Amniotic stem cell (primary cell): ENCODE measurements around the gene C2CD4D.
"Not testable (repeated sequence)": the region's sequence is repeated elsewhere in the genome, so short reads cannot be mapped to it uniquely, and the experiment has no call there.

Source experiments
- DNase-seq: peaks from one replicate; lab custom pipeline; 2025; lab: John Stamatoyannopoulos, UW

The C2CD4D gene

DNA sequence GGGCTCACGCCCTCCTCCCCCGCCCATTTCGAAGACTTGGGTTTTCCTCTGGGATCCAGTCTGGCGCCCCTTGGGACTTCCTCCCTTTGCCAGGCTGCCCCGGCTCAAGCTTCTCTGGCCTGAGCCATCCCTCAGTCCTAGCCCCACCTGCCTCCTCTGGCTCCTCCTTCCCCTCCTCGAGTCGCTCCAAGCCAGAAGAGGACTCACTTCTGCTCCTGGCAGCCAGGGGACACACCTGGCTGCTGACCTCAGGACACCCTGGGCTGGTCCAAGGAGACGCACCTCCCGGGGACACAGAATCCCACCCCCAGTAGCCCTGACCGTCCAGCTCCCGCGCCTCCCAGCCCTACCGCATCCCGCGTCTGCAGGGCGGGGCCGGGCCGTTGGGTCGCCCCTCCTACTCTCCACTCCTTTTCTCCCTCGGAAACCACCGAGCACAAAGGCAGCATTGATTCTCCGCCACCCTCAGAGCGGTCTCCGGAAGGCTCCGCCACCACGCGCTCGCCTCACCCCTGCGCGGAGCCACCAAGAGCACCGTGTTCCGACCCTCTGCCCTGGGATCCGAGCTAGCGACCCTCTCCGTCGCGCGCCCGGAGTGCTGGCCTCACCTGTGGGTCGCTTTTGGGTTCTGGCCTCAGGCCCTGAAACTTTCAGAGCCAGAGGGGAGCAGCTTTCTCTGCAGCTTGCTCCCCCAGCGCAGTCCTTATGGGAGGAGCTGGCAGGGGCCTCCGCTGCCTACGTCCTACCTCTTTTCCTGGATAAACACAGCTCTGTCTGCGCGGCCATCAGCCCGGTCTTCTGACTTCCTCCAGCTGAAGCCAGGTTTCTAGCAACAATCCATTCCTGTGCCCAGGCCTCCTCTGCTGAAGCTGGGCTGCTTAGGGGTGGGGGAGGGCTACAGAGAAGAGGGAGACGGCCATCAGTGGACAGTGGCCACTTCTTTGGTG is at the start of gene C2CD4D:
TSS of gene C2CD4D (minus strand) at position 364 of the 947 bp plus-strand sequence. CDS start 831 bp downstream, outside the sequence.
- DNase-seq, result no peak

DNA sequence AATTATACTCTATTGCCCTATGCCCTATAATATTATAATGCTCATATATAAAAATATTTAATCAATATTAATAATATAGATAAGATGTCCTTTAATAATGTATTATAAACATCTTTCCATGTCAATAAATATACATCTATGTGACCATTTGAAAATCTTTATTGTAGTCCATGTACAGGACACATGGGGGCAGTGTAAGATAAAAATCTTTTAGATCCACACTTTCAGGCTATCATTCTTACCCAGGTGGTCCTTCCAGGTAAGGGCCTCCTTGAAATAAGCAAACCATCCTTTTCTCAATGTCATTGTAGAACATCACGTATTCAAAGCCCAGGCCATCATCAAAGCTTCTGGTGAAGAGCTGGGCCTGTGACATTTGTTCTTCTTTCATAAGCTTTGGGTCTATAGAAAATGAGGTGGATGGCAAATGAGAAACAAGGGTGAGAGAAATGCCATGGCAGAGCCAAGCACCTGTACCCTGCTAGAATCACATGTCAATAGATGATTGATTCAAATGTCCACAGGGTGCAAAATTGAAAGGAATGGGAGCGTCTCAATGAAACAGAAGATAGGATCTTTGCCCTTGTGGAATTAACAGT is 49.5 kb upstream of the C2CD4D start:
- no peak for DNase-seq

DNA sequence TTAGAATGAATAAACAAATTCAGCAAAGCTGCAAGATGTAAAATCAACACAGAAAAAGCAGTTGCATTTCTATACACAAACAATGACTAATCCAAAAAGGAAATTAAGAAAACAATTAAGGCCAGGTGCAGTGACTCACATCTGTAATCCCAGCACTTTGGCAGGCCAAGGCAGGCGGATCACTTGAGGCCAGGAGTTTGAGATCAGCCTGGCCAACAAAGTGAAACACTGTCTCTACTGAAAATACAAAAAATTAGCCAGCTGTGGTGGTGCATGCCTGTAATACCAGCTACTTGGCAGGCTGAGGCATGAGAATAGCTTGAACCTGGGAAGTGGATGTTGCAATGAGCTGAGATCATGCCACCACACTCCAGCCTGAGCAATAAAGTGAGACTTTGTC is 47.4 kb upstream of the C2CD4D start:
- DNase-seq, result no peak

DNA sequence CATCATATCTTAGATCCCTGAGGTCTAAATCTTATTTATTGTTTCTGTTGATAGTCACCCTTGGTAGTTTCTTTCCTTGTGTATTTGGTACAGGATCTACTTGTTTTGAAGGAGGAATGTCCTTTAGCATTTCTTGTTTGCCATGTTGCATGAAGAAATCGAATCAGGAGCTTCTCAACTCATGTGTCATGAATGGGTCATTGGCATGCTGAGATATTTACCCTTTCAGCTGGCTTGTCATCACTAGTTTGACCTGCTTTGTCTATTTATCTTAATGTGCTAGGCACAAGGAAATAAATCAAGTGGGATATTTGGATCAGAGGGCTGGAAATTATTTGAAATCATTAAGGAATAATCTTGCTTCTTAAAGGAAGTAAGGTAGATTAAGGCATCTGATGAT is 45.9 kb upstream of the C2CD4D start:
- DNase-seq, result no peak

DNA sequence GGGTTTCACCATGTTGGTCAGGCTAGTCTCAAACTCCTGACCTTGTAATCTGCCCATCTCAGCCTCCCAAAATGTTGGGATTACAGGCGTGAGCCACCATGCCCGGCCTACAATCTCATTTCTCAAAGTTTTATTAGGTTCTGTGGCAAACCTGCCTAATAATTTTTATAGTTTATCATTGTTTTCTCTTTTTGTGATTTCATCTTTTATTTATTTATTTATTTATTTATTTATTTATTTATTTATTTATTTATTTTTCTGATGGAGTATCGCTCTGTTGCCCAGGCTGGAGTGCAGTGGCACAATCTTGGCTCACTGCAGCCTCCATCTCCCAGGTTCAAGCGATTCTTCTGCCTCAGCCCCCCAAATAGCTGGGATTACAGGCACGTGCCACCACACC is 45.3 kb upstream of the C2CD4D start:
- DNase-seq, result not testable (repeated sequence)

DNA sequence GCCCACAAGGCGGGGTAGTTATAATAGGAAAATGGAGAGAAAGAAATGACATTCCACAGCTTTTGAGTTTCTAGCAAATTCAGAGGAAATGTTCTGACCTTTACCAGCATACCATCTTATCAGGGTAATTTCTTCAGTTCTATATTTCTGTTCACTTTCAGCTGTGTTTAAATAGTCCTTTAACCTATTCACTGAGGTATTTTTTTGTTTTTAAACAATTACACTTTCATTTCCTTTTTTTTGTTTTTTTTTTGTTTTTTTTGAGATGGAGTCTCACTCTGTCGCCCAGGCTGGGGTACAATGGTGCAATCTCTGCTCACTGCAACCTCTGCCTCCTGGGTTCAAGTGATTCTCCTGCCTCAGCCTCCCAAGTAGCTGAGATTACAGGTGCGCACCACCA is 44.8 kb upstream of the C2CD4D start:
- DNase-seq, result not testable (repeated sequence)

DNA sequence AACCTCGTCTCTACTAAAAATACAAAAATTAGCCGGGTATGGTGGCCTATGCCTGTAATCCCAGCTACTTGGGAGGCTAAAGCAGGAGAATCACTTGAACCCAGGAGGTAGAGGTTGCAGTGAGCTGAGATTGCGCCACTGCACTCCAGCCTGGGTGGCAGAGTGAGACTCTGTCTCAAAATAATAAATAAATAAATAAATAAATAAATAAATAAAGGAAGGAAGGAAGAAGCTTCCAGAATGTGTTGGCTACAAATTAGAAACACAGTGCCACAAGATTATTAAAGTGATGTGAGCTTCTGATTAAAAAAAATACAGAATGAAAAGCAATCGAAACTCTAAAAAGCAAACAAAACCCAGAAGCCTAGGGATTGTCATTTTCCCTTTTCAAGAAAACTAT is 44.3 kb upstream of the C2CD4D start:
- DNase-seq, result not testable (repeated sequence)

DNA sequence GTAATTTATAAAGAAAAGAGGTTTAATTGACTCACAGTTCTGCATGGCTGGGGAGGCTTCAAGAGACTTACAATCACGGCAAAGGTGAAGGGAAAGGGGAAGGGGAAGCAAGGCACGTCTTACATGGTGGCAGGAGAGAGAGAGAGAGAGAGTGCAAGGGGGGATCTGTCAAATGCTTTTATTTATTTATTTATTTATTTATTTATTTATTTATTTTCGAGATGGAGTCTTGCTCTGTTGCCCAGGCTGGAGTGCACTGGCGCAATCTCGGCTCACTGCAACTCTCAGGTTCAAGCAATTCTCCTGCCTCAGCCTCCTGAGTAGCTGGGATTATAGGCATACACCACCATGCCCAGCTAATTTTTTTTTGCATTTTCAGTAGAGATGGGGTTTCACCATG is 43.3 kb upstream of the C2CD4D start:
- DNase-seq, result not testable (repeated sequence)

DNA sequence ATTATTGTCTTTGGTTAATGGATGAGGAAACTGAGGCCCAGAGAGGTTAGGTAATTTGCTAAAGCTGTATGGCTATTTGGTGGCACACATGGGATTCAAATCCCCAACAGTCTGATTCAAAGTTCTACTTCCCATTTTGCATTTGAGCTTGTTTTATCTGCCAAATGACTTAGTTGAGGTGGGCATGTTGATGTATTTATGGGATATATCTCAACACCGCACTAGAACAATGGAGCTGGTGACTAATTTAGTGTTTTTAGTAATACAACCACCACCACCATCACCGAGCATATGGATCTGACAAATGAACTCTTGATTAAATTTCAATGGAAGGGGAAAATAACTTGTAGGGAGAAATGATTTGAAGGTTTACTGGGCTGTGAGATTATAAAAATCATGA is 42.8 kb upstream of the C2CD4D start:
- DNase-seq, result no peak

DNA sequence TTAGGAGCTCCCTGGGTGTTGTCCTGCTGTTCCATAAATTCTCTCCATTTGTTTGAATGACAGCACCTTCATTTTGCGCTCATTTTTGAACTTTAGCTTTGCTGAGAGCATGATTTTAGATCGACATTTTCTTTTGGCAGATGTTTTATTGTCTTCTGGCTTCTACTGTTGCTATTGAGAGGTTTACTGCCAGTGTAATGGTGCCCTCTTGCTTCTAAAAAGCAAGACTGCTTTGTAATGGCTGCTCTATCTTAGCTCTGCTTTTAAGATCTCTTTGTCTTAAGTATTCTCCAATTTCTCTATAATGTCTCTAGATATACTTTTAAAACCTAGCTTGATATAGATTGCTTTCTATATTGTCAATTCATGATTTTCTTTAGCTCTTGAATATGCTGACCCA is 41.9 kb upstream of the C2CD4D start:
- no peak for DNase-seq

DNA sequence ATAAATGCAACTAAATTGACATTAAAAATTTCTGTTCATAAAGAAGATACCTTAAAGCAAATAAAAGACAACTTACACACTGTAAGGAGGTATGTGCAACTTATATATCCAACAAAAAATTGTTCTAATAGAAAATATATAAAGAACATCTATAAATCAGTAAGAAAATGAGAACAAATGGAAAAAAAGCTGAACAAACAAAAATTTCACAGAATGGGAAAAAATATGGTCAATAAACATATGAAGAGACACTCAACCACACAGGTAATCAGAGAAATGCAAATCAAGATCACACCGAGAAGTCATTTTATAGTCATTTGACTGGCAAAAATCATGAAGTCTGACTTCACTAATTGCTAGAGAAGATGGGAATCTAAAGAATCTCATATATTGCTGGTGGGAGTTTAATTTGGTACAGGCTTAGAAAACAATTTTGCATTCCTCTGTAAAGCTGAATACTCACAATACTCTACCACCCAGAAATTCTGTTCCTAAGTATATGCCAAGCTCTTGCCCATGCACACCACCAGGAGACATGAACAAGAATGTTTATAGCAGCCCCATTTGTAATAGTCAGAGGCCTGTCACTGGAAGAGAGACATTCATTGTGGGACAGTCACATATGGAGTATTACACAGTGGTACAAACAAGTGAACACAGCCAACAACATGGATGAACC is 35.9 kb upstream of the C2CD4D start:
- DNase-seq, result no peak

DNA sequence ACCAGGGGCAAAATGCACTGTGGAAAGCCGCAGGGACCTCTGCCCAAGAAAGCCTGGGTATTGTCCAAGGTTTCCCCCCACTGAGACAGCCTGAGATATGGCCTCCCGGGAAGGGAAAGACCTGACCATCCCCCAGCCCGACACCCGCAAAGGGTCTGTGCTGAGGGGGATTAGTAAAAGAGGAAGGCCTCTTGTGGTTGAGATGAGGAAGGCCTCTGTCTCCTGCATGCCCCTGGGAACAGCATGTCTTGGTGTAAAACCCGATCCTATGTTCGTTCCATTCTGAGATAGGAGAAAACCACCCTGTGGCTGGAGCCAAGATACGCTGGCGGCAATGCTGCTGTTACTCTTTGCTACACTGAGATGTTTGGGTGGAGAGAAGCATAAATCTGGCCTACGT is 33.2 kb upstream of the C2CD4D start:
- DNase-seq, result not testable (repeated sequence)

DNA sequence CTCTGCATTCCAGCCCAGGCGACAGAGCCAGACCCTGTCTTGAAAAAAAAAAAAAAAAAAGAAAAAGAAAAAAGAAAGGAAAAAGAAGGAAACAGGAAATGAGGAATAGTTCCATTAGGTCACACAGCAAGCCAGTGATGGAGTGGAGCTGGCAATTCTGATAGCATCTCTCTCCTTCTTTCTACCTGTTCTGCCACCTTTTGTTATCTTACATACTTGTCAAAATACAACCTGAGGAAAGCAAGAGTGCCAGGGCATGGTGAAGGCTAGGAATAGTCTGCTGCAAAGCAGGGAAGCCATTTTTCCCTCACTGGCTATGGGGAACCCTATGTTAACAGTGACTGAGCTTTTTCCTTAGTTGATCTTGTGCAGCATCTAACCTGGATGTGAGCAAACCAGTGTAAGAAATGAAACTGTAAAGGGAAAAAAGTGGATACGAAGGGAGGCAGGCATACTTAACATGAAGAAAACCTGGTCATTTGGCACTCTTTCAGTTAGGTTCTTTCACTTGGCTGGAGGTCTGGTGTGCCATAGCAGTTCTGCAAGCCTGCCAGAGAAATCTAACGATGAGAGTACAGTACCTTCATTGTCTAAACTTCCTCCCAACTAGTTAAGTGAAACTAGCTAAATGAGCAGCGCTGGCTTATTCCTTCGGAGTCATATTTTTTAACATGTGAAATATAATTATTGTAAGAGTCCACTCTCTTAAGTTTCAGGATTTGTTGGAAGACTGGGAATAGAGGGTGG is 31.8 kb upstream of the C2CD4D start:
- DNase-seq, result no peak

DNA sequence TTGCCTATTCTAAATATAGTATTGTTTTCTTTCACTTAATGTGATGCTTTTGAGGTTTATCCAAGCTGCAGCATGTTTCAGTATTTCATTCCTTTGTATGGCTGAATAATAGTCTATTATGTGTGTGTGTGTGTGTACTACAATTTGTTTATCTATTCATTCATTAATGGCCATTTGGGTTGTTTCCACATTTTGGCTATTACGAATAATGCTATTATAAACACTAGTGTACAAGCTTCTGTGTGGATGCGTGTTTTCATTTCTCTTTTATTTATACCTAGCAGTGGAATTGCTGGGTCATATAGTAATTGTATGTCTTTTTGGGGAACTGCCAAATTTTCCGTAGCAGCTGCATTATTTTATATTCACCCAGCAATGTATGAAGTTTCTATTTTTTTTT is 28.9 kb upstream of the C2CD4D start:
- DNase-seq, result no peak

DNA sequence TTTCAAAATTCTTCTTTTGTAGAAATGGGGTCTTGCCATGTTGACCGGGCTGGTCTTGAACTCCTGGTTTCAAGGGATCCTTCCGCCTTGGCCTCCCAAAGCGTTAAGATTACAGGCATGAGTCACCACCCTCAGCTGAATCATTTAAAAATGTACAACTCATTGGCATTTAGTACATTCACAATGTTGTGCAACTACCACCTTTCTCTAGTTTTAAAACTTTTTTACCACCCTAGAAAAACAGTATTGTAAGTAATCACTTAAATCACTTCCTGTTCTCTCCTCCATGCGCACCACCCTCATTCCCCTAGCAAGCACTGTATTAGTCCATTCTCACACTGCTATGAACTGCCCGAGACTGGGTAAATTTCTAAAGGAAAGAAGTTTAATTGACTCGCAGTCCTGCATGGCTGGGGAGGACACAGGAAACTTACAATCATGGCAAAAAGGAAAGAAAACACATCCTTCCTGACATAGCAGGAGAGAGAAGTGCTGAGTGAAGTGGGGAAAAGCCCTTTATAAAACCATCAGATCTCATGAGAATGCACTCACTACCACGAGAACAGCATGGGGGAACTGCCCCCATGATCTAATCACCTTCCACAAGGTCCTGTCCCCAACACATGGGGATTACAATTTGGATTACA is 28.3 kb upstream of the C2CD4D start:
- DNase-seq, result no peak

DNA sequence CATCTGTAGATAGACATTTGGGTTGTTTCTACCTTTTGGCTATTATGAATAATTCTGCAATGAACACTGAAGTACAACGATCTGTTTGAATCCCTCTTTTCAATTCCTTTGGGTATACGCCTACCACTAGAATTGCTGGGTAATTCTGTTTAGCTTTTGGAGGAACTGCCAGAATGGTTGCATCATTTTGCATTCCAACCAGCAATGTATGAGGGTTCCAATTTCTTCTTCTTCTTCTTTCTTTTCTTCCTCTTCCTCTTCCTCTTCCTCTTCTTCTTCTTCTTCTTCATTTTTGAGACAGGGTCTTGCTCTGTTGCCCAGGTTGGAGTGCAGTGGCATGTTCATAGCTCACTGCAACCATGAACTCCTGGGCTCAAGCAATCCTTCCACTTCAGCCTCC is 27.7 kb upstream of the C2CD4D start:
- no peak for DNase-seq

DNA sequence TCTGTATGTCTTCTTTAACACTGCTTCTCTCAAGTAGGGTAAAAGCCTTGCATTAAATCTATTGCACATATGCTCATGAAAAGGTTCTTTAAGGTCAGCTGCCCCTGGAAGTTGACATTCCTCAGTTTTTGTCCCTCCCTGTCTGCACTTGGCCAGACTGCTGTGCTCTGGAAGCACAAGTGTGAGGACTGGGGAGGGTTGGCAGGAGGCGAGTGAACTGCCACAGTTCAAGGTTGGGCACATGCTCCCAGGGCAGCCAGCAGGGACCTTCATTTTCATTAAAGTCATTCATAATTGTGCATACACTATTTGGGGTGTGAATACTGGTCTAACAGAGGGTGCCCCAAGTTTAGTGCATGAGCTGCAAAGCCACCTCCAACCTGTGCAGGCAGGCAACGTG is 24.8 kb upstream of the C2CD4D start:
- no peak for DNase-seq

DNA sequence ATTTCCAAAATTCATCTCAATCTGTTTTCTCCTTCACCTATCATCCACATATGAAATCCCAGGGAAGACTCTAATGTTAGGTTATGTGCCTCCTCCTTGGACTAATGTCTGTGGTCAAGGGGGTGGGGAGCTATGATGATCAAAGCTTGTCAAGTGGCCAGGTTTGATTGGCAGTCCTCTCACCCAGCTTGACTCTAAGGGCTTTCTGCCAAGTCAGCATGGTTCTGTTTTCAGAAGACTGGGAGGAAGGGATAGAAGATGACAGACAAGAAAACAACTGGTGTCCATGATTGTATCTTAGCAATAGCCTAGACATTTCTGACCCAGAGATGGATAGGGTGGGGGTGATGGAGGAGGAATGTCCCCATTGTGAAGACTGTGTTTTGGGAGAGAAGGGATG is 23.0 kb upstream of the C2CD4D start:
- DNase-seq, result no peak

DNA sequence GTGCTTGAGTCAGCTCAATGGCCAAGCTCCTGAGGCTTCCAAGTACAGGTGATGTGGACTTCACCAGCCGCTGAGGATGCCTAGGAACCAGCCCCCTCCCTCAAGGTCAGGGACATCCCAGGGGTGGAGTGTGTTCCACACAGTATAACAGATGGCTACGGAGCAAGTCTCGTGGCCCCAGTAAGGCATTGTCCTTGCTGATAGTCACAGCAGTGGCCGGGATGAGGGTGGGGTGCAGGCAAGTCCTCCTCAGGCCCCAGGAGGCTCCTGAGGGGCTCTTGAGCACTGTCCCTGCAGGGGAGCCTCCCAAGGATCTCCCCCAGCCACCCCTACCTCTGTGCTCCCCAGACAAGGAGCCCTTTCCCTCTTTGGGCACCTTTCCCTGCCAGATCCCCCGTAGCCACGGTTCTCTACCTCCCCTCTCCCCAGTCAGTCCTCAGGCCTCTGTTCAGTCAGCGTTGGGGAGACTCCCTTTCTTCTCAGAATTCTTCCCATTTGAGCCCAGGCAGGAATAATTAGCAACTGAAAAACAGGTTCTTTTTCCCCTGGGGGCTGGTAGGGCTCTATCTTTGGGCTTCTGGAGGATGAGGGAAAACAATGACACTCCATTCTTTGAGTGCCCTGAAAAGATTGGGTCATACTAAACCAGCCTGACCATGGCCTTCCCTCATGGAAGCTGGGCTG is 21.0 kb upstream of the C2CD4D start:
- DNase-seq, result no peak

DNA sequence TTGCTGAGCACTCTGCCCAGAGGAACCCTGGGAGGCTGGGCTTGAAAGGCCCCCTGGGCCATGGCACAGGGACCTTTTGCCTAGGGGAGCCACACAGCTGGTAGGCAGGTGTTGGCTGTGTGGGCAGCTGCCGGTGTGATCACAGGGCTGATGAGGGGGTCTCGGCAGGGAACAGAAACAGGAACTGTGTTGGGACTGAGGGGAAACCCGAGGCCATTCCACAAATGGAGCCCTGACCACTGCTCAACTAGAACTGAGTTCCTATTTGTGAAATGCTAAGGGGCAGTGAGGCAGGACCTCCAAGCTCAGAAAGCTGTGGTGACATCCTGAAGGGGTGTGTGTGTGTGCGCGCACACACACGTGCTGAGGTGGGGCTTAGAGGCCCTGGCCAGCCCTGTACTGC is 20.3 kb upstream of the C2CD4D start:
- no peak for DNase-seq
